ENCODE data around the gene KCNK13.
"Not testable (repeated sequence)": the region's sequence is repeated elsewhere in the genome, so short reads cannot be mapped to it uniquely, and the experiment has no call there.

The KCNK13 gene

GRCh38 chr14:90060965-90061684 is 669 bp upstream of the KCNK13 start:
- in situ Hi-C loops (cut with MboI; ENCODE audit: low sequenced_read_pairs), result no loop called here

- in situ Hi-C loops (cut with MboI; ENCODE audit: low sequenced_read_pairs), result no loop called here
Measured at GRCh38 chr14:90062127-90062794, 467 bp downstream of the KCNK13 start.

GRCh38 chr14:90062822-90063539 is 1.2 kb downstream of the KCNK13 start:
- in situ Hi-C loops (cut with MboI; ENCODE audit: low sequenced_read_pairs), result no loop called here

- in situ Hi-C loops (cut with MboI; ENCODE audit: low sequenced_read_pairs), result no loop called here
Measured at GRCh38 chr14:90072350-90072749, 10.6 kb downstream of the KCNK13 start.

- in situ Hi-C loops (cut with MboI; ENCODE audit: low sequenced_read_pairs), result no loop called here
Measured at GRCh38 chr14:90079576-90079975, 17.8 kb downstream of the KCNK13 start.

- in situ Hi-C loops (cut with MboI; ENCODE audit: low sequenced_read_pairs), result no loop called here
Measured at GRCh38 chr14:90087433-90087832, 25.6 kb downstream of the KCNK13 start.

- in situ Hi-C loops (cut with MboI; ENCODE audit: low sequenced_read_pairs), result no loop called here
Measured at GRCh38 chr14:90088176-90088575, 26.4 kb downstream of the KCNK13 start.

- in situ Hi-C loops (cut with MboI; ENCODE audit: low sequenced_read_pairs), result not testable (repeated sequence)
Measured at GRCh38 chr14:90089486-90089885, 27.7 kb downstream of the KCNK13 start.

- in situ Hi-C loops (cut with MboI; ENCODE audit: low sequenced_read_pairs), result no loop called here
Measured at GRCh38 chr14:90091393-90091792, 29.6 kb downstream of the KCNK13 start.

- in situ Hi-C loops (cut with MboI; ENCODE audit: low sequenced_read_pairs), result no loop called here
Measured at GRCh38 chr14:90093942-90094595, 32.3 kb downstream of the KCNK13 start.

- in situ Hi-C loops (cut with MboI; ENCODE audit: low sequenced_read_pairs), result no loop called here
Measured at GRCh38 chr14:90095096-90095495, 33.3 kb downstream of the KCNK13 start.

GRCh38 chr14:90096566-90096965 is 34.8 kb downstream of the KCNK13 start:
- in situ Hi-C loops (cut with MboI; ENCODE audit: low sequenced_read_pairs), result no loop called here

GRCh38 chr14:90103808-90104207 is 42.0 kb downstream of the KCNK13 start:
- in situ Hi-C loops (cut with MboI; ENCODE audit: low sequenced_read_pairs), result no loop called here

- in situ Hi-C loops (cut with MboI; ENCODE audit: low sequenced_read_pairs), result no loop called here
Measured at GRCh38 chr14:90105756-90106155, 44.0 kb downstream of the KCNK13 start.

- in situ Hi-C loops (cut with MboI; ENCODE audit: low sequenced_read_pairs), result no loop called here
Measured at GRCh38 chr14:90107789-90108188, 46.0 kb downstream of the KCNK13 start.

GRCh38 chr14:90109858-90110257 is 48.1 kb downstream of the KCNK13 start:
- in situ Hi-C loops (cut with MboI; ENCODE audit: low sequenced_read_pairs), result no loop called here

- in situ Hi-C loops (cut with MboI; ENCODE audit: low sequenced_read_pairs), result no loop called here
Measured at GRCh38 chr14:90111895-90112534, 50.2 kb downstream of the KCNK13 start.

- in situ Hi-C loops (cut with MboI; ENCODE audit: low sequenced_read_pairs), result no loop called here
Measured at GRCh38 chr14:90114554-90114953, 52.8 kb downstream of the KCNK13 start.

- in situ Hi-C loops (cut with MboI; ENCODE audit: low sequenced_read_pairs), result no loop called here
Measured at GRCh38 chr14:90115780-90116179, 54.0 kb downstream of the KCNK13 start.

GRCh38 chr14:90116444-90116843 is 54.6 kb downstream of the KCNK13 start:
- in situ Hi-C loops (cut with MboI; ENCODE audit: low sequenced_read_pairs), result no loop called here

GRCh38 chr14:90118027-90118426 is 56.2 kb downstream of the KCNK13 start:
- in situ Hi-C loops (cut with MboI; ENCODE audit: low sequenced_read_pairs), result no loop called here
